Subcutaneous adipose tissue (tissue), 4 donors: ENCODE data around the gene TYRO3. TPM values are rescaled to one million over a fixed set of nuclear protein-coding genes. Genes with fewer than 3 reads are reported as not detected.

Experiments
- total RNA-seq, 4 donors: library from RNA; depleted of rRNA; stranded (reverse); fragments of >200 nt; gene quantifications; one replicate each; pipeline ENCODE4 v1.1.0, GENCODE V29; 2016
- TF ChIP-seq, protein P1 (sequence below): fragments of 450-650 bp; IDR thresholded peaks from one replicate; pipeline ENCODE4 v1.5.1; 2016; ENCODE audit warnings: low read depth, mild to moderate bottlenecking, control low read depth, antibody characterized with exemption, moderate library complexity

Gene TYRO3
- total RNA-seq, 4 donors from 2014 or later: 29.5 to 72.2 (median 35.8) TPM

DNA sequence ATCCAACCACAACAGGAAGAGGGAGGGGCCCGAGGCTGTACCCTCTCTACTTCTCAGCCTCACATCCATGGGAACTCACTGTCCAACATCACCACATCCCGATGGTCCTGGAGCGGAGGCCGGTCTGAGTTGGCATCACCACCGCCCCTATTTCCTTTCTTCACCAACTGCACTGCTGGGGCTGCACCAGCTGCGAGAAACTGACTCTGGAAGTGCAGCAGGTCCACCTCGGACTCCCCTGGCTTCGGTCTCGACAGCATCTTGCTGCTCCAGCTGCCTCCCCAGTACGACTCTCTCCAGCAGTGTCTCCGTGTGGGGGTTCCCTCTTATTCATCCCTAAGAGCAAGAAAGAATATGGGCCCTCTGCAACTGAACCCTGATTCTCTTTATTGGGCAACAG is 22.1 kb upstream of the TYRO3 start:
- TF ChIP-seq, protein P1, sequence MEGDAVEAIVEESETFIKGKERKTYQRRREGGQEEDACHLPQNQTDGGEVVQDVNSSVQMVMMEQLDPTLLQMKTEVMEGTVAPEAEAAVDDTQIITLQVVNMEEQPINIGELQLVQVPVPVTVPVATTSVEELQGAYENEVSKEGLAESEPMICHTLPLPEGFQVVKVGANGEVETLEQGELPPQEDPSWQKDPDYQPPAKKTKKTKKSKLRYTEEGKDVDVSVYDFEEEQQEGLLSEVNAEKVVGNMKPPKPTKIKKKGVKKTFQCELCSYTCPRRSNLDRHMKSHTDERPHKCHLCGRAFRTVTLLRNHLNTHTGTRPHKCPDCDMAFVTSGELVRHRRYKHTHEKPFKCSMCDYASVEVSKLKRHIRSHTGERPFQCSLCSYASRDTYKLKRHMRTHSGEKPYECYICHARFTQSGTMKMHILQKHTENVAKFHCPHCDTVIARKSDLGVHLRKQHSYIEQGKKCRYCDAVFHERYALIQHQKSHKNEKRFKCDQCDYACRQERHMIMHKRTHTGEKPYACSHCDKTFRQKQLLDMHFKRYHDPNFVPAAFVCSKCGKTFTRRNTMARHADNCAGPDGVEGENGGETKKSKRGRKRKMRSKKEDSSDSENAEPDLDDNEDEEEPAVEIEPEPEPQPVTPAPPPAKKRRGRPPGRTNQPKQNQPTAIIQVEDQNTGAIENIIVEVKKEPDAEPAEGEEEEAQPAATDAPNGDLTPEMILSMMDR: no peak

GRCh38 chr15:41543521-41543870 is 15.5 kb upstream of the TYRO3 start:
- TF ChIP-seq, protein P1: no peak

DNA sequence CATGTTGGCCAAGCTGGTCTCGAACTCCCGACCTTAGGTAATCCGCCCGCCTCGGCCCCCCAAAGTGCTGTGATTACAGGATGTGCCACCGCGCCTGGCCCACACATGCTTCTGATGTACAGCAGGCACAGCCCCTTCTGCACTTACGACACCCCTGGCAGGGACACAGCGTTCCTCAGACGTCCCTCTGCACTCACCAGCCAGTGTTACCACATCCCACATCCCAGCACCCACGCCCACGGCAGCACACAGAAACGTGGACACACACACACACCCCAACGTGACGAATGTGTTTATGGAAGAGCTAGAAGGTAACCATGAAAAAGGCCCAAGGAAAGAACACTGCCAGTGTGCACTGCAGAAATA is 14.4 kb upstream of the TYRO3 start:
- TF ChIP-seq, protein P1: no peak

DNA sequence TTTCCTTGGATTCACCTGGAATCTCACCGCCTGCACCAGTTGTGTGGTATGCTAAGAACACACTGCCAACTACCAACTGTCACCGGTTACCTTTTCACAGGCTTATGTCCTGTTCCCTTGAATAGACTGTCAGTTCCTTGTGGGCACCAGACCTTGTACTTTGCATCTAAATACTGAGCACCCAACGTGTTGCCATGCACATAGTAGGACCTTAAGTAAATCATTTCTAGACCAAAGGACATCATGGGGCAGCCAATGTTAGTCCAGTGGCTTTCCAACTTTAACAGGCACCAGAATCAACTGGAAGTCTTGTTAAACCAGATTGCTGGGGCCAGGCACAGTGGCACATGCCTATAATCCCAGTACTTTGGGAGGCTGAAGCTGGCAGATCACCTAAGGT is 13.8 kb upstream of the TYRO3 start:
- TF ChIP-seq, protein P1: no peak

DNA sequence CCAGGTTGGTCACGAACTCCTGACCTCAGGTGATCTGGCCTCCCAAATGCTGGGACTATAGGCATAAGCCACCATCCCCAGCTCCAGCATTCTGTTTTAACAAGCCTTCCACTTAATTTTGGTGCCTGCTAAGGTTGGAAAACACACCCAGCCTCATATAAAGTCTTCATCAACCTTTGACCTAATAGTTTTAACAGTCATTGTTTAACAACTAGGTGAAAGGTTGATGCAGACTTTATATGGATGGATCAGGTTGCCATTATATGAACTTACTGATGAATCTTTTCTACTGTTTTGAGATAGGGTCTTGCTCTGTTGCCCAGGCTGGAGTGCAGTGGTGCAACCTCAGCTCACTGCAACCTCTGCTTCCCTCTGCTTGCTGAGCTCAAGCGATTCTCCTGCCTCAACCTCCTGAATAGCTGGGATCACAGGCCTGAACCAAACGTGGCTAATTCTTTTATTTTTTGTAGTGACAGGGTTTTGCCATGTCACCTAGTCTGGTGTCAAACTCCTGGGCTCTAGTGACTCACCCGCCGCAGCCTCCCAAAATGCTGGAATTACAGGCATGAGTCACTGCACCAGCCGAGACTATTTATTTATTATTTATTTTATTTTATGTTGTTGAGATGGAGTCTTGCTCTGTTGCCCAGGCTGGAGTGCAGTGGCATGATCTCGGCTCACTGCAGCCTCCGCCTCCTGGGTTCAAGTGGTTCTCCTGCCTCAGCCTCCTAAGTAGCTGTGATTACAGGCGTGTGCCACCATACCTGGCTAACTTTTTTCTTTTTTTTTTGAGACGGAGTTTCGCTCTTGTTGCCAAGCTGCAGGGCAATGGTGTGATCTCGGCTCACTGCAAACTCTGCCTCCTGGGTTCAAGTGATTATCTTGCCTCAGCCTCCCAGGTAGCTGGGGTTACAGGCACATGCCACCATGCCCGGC is 11.9 kb upstream of the TYRO3 start:
- TF ChIP-seq, protein P1: no peak

DNA sequence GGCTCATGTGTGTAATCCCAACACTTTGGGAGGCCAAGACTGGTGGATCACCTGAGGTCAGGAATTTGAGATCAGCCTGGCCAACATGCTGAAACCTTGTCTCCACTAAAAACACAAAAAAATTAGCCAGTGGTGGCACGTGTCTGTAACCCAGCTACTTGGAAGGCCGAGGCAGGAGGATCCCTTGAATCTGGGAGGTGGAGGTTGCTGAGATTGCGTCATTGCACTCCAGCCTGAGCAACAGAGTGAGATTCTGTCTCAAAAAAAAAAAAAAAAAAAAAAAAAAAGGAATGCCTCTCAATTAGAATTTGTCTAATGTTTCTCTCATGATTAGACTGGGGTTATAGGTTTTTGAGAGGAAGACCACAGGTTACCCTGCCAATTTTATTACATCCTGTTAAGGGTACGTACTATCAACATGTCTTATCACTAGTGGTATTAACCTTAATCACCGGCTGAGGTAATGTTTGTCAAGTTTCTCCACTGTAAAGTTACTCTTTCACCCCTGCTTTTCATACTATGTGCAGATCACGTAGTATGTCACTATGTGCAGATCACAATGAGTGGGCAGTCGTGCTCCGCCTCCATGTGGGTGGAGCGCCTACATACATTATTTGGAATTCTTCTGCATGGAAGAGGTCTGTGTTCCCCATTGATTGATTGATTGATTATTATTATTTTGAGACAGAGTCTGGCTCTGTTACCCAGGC is 8.8 kb upstream of the TYRO3 start:
- TF ChIP-seq, protein P1: no peak

- TF ChIP-seq, protein P1: no peak
Observed at GRCh38 chr15:41553731-41554130, 5.3 kb upstream of the TYRO3 start.
